HepG2 (cell line): ENCODE results near the gene KIAA0232. TPM values are rescaled to one million over a fixed set of nuclear protein-coding genes. Genes with fewer than 3 reads are reported as not detected.

Experiments
- BRF2 ChIP-seq: sonication (generic); formaldehyde crosslinking; IDR thresholded peaks from 2 replicates; pipeline ENCODE4 v1.8.1; 2022; ENCODE audit warnings: mild to moderate bottlenecking, missing genetic modification reagents
- CBX1 ChIP-seq: IDR thresholded peaks from one replicate; pipeline ENCODE4 v1.6.1; 2016; ENCODE audit warnings: antibody characterized with exemption, low read depth
- HNRNPL ChIP-seq: fragments of 200-400 bp; formaldehyde crosslinking; IDR thresholded peaks from 2 replicates; pipeline ENCODE4 v1.6.1; 2017; ENCODE audit warnings: mild to moderate bottlenecking, low read depth, low read length
- KAT2B ChIP-seq: fragments of 150-350 bp; IDR thresholded peaks from 2 replicates; pipeline ENCODE4 v1.6.1; 2014; ENCODE audit warnings: low read depth, low read length, borderline replicate concordance
- MAFF ChIP-seq: IDR thresholded peaks from 2 replicates; pipeline ENCODE4 v1.6.1; 2011; ENCODE audit warnings: low read depth, low read length, improper control_type of control experiment
- MLLT10 ChIP-seq: sonication (generic); formaldehyde crosslinking; IDR thresholded peaks from 2 replicates; pipeline ENCODE4 v1.4.0; 2020; ENCODE audit warnings: missing genetic modification reagents
- NCOA5 ChIP-seq: sonication (generic); formaldehyde crosslinking; IDR thresholded peaks from 2 replicates; pipeline ENCODE4 v1.4.0; 2020; ENCODE audit warnings: missing genetic modification reagents
- PCBP2 ChIP-seq: fragments of 200-400 bp; formaldehyde crosslinking; optimal IDR thresholded peaks from 2 replicates; pipeline ENCODE3; 2018; ENCODE audit warnings: low read length, low read depth; ENCODE audit not compliant: poor library complexity, severe bottlenecking
- PHF21A ChIP-seq: sonication (generic); formaldehyde crosslinking; IDR thresholded peaks from 2 replicates; pipeline ENCODE4 v1.5.0; 2020; ENCODE audit warnings: mild to moderate bottlenecking, missing genetic modification reagents
- SMAD9 ChIP-seq: sonication (generic); formaldehyde crosslinking; IDR thresholded peaks from 2 replicates; pipeline ENCODE4 v1.5.1; 2020; ENCODE audit warnings: mild to moderate bottlenecking, missing genetic modification reagents
- SMYD3 ChIP-seq: sonication (generic); formaldehyde crosslinking; IDR thresholded peaks from 2 replicates; pipeline ENCODE4 v1.8.1; 2023; ENCODE audit warnings: mild to moderate bottlenecking, missing genetic modification reagents
- TFAP4 ChIP-seq: sonication (generic); IDR thresholded peaks from 2 replicates; pipeline ENCODE4 v1.6.1; 2016; ENCODE audit warnings: low read depth, borderline replicate concordance
- TRAFD1 ChIP-seq: sonication (generic); formaldehyde crosslinking; IDR thresholded peaks from 2 replicates; pipeline ENCODE4 v1.5.1; 2020; ENCODE audit warnings: missing genetic modification reagents, mild to moderate bottlenecking, borderline replicate concordance
- ZFYVE20 ChIP-seq: sonication (generic); formaldehyde crosslinking; IDR thresholded peaks from 2 replicates; pipeline ENCODE4 v1.8.0; 2023; ENCODE audit warnings: low read depth, mild to moderate bottlenecking, moderate library complexity, missing genetic modification reagents, borderline replicate concordance
- ZNF232 ChIP-seq: sonication (generic); formaldehyde crosslinking; IDR thresholded peaks from 2 replicates; pipeline ENCODE4 v1.4.0; 2020; ENCODE audit warnings: missing genetic modification reagents, borderline replicate concordance
- ZNF235 ChIP-seq: sonication (generic); formaldehyde crosslinking; IDR thresholded peaks from 2 replicates; pipeline ENCODE4 v1.8.1; 2023; ENCODE audit warnings: mild to moderate bottlenecking, missing genetic modification reagents, borderline replicate concordance
- ZNF407 ChIP-seq: sonication (generic); formaldehyde crosslinking; IDR thresholded peaks from one replicate; pipeline ENCODE4 v1.5.1; 2020; ENCODE audit warnings: mild to moderate bottlenecking, missing genetic modification reagents; ENCODE audit errors: not compliant biosample characterization
- polyA plus RNA-seq, 8 experiments: library from polyadenylated mRNA; depleted of rRNA in 3 of 8; stranded (reverse) in 7 of 8; unstranded in 1 of 8; fragments of >200 nt; fragmentation: Illumina TruSeq in 4 of 8; extraction: Trizol in 4 of 8; gene quantifications; 2 replicates each; pipeline versions ENCODE4 v1.2.1 to v1.2.3, GENCODE V29; 2011 to 2016; ENCODE audit warnings: low read depth in 4 of 8, missing spikeins in 1 of 8, mixed read lengths in 1 of 8; ENCODE audit not compliant: insufficient read depth in 1 of 8
- total RNA-seq, 5 experiments: library from RNA; depleted of rRNA; stranded (reverse); fragments of >200 nt; fragmentation: Illumina TruSeq; extraction: Trizol; gene quantifications; 2 replicates each; pipeline ENCODE4 v1.2.3, GENCODE V29; 2016; ENCODE audit warnings: low read depth in 1 of 5

The KIAA0232 gene
- total and polyA plus RNA-seq, 2 of the 13 experiments (the other 11 are each of a cell fraction or from before 2014, with no cell fraction given) = 7.8 to 17.1 TPM

- TF ChIP-seq PHF21A = peak; percentile 36; the same call in 1 of the 2 replicates
- TF ChIP-seq TFAP4 = peak; percentile 69; the same call in 1 of the 2 replicates
- no peak for TF ChIP-seq KAT2B
- no peak for TF ChIP-seq MAFF
- no peak for TF ChIP-seq CBX1
- peak; percentile 41; the same call in 1 of the 2 replicates for TF ChIP-seq ZNF235 (CRISPR knock-in tag)
- TF ChIP-seq ZFYVE20 (CRISPR knock-in tag) = 0 out of 2 replicates have a peak, but pooled peaks have one; percentile 46
- TF ChIP-seq TRAFD1 (CRISPR knock-in tag) = no peak
- no peak for TF ChIP-seq SMAD9 (CRISPR knock-in tag)
- no peak for TF ChIP-seq HNRNPL
- no peak for TF ChIP-seq PCBP2
- TF ChIP-seq BRF2 = peak; percentile 33; the same call in 1 of the 2 replicates
- TF ChIP-seq MLLT10 (CRISPR knock-in tag) = no peak
- no peak for TF ChIP-seq SMYD3 (CRISPR knock-in tag)
- no peak for TF ChIP-seq NCOA5
- TF ChIP-seq ZNF232 (CRISPR knock-in tag) = 0 out of 2 replicates have a peak, but pooled peaks have one; percentile 44
- no peak for TF ChIP-seq ZNF407
These were observed at the start of gene KIAA0232 (continued) for GRCh38 chr4:6782147-6782845.
